Stimulated activated CD8-positive, alpha-beta memory T cell treated with anti-CD3 and anti-CD28 coated beads, Interleukin-4, amount 100 ng/mL, for 4 hours (primary cell): ENCODE measurements around the gene TRIM28.
A peak's percentile ranks its signal among the peaks of the same experiment; 100 is the strongest.

Experiments used
- DNase-seq, 2 donors: peaks; one replicate each; pipeline ENCODE4 v3.0.0-alpha.2; 2020; ENCODE audit warnings: low read depth in 2 of 2, low spot score in 1 of 2

TRIM28 gene

GRCh38 chr19:58547323-58548312, 3.8 kb downstream of the TRIM28 start:
- DNase-seq = no peak

GRCh38 chr19:58548859-58549663, 5.2 kb downstream of the TRIM28 start:
- DNase-seq = no peak

DNA sequence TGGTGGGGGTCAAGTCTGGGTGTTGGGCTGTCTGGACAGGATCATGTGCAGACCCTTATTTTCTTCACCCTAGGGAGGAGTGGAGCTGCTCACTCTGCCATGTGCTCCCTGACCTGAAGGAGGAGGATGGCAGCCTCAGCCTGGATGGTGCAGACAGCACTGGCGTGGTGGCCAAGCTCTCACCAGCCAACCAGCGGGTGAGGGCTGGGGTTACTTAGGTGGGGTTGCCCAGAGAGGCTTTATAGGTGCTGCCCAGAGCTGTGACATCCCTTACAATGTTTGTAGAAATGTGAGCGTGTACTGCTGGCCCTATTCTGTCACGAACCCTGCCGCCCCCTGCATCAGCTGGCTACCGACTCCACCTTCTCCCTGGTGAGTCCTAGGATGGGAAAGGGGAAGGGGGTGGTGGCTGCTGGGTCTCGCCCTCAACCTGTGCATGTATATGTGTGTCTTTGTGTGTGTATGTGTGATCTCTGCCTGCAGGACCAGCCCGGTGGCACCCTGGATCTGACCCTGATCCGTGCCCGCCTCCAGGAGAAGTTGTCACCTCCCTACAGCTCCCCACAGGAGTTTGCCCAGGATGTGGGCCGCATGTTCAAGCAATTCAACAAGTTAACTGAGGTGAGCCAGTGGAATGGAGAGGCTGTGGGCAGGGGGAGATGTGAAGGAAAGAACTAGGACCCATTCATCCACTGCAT, 5.9 kb downstream of the TRIM28 start:
- DNase-seq = no peak

DNA sequence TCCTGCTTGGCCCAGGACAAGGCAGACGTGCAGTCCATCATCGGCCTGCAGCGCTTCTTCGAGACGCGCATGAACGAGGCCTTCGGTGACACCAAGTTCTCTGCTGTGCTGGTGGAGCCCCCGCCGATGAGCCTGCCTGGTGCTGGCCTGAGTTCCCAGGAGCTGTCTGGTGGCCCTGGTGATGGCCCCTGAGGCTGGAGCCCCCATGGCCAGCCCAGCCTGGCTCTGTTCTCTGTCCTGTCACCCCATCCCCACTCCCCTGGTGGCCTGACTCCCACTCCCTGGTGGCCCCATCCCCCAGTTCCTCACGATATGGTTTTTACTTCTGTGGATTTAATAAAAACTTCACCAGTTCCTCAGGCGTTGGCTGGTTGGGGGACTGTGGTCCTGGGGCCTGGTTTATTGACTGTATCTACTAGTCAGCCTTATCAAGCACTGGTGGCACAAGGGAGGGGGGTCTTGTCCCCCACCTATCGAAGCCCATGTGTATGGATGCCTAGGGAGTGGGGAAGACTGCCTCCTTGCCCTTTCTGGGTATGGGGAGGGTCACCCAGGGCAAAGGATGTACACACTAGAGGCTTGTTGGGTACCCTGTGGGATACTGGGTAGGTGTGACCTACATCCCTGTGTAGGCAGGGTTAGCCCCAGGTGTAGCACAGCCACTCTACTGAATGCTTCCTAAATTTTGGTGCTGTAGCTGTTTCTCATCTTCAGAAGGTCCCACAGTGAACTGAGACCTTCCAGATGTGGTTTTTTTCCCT, 6.7 kb downstream of the TRIM28 start:
- DNase-seq = no peak

GRCh38 chr19:58551123-58551497, 7.2 kb downstream of the TRIM28 start:
- DNase-seq = no peak

DNA sequence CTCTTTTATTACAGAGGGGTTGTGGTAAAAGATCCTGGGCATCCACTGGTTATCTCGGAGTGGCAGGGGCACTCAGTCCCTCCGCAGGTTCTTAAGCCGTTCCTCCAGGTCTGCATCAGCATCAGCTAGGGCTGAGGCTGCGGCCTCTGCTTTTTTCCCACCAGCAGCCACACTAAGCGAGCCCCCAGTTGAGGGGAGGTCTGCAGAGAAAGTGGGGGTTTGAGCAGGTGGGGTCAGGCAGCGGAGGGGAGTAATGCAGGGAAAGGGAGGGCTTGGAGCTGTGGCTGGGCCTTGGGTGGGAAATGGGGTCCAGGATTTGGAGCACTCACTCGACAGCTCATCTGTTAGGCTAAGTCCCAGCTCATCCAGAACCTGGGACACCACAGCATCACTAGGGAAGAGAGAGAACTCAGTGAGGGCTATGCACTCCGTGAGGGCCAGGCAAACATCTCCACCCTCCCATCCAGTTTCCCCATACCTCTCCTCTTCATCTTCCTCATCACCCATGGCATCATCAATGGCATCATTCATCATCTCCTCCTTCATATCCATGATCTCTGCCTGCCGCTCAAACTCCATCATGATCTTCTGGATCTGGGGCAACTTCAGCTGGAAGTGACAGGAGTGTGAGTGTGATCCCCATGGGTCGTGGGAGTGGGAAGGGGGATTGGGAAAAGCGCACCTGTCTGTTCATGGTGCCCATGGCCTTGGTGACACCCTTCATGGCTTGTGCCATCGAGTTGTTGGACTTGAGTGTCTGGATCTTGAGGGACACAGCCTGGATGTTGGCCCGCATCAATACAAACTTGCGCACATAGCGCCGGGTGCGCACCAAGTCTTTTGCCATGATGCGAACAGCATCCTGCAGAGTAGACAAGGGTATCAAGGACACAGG, 8.0 kb downstream of the TRIM28 start:
- DNase-seq = no peak

DNA sequence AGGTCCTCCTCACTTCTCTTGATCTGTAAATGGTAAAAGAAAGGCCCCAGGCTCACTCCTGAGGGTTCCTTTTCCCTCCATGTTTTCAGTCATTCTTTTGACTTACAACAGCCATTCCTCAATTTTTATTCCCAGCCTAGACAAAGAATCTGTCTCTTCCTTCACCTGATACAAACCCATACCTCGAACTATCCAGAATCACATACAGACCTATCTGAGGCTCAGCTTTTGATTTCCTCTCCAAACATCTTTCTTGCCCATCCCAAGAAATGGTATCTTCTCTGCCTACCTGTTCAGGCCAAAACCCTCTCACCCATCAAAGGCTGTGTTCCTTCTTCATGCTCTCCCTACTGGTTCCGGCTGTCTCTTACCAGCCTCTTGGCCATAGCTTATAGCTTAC, 8.8 kb downstream of the TRIM28 start:
- DNase-seq = no peak

- no peak for DNase-seq
These were observed 10.1 kb downstream of the TRIM28 start for GRCh38 chr19:58553799-58554493.

GRCh38 chr19:58554494-58555368, 10.9 kb downstream of the TRIM28 start, which contains the start of gene CHMP2A:
TSS of gene CHMP2A (minus strand) at chr19:58555105. CDS start at chr19:58554212, 893 bp downstream.
- DNase-seq = peak; percentile 95 to 97

- DNase-seq = no peak
These were observed 11.6 kb downstream of the TRIM28 start for GRCh38 chr19:58555369-58555885.

DNA sequence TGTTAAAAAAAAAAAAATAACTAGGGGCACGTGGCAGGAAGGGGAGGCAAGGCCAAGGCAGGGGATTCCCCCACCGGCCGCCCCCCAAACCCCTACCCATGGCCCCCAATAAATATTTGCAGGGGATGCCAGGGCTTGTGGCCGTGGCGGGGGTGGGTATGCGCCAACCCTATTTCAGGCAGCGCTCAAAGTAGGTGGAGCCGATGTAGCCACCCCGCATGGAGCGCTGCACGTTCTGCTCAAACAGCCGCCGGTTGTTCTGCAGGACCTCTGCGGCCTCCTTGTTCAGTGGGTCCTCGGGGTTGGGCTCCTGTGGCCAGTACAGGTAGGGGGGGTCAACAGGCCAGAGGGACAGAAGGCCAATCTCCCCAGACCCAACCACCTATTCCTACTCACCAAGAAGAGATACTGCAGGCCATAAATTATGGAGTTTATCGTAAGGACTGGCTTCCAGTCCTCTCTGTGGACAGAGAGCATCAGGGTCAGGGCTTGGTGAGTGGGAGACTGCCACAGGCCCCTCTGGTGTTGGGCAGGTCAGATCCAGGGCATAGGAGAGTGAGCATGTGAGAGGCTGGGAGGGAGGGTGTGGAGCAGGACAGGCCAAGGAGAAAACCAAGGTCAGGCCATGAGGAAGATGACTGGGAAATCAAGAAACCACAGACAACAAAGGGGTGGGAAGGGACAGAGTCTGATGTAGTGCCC, 12.2 kb downstream of the TRIM28 start:
- DNase-seq = no peak

DNA sequence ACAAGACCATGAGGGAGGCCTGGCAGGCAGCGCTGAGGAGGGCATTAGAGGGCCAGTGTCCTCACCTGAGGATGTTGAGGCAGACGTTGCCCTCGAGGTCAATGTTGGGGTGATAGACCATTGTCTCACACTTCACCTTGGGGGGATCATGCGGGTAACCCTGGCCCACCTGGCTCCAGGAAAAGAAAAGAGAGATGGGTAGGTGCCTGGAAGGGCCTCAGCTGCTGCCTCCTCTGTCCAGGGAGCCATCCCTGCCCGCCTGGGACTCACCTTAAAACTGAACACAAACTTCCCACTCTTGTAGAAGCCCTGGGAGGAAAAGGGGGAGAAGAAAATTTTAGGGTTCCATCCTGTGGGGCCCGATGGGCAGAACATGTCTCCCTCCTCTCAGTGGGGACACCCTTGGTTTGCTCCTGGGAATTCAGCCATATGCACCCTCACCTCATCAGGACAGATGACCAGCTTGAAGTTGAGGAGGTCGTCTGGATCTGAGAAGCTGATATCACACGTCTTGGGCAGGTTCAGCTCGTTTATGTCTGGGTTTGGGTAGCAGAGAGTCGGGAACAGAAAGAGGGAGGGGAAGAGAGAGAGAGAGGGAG, 12.9 kb downstream of the TRIM28 start:
- DNase-seq = no peak

DNA sequence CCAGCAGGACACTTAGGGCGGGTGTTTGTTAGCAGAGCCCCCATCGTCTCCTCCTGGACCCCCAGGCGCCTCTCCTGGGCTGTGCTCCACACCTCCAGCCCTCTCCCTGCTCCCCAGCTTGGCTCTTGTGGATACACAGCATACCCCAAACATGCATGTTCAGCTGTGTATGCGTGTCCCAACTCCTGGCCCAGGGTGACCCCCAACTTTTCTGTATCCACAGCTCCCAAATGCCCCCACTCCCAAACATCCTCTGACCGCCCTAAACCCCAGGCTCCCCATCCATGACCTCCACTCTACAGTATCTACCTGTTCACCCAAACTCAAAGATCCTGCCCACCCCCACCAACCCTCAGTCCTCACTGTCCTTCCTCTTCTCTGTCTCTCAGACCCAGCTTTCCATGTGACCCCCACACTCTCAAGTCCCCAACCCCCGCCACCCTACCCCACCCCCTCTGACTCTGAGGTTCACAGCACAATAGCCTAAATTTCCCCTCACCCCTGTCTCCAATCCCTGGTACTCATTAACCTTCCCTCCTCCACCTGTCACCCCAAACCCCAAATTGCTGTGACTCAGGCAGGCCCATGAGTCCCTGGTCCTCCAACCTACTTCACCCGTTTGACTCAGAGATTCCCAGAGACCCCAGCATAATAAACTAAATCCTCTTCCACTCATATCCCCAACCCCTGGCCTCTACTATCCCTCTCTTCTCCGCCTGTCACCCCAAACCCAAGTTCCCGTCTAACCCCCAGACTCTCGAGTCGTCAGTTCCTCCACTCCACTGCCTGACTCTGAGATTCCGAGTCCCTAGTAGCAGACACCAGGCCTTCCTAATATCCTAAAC, 13.6 kb downstream of the TRIM28 start:
- DNase-seq = no peak

DNA sequence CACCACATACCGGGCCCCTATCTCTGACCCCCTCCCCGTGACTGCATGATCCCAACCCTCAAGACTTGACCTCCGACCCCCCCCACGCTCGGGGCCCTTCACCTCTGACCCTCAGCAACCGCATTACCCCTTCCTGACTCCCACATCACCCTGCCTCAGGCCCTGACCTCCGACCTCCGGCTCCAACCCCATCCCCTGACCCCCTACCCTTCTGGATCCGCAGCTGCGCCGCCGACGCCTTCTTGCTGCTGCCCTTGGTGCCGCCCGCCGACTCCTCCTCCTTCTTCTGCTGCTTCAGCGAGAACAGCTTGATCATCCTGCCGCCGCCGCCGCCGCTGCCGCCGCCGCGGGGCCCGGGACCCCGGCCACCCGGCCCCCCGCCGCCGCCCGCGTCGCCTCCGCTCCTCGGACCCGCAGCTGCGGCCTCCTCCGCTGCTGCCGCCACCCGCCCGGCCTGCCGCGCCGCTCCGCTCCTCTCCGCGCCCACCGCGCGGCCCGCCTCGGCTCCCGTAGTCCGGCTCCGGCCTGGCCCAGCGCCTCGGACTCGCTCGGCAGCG, 14.3 kb downstream of the TRIM28 start, which contains the start of gene UBE2M:
UBE2M (minus strand) TSS at position 546 of the 557 bp plus-strand sequence; CDS start at position 316, 230 bp downstream.
- DNase-seq = no peak

- DNase-seq = peak; percentile 96 to 98
These were observed 14.9 kb downstream of the TRIM28 start for GRCh38 chr19:58558623-58559274.
